ENCODE results near the gene MAMLD1. TPM values are rescaled to one million over a fixed set of nuclear protein-coding genes. Genes with fewer than 3 reads are reported as not detected.

Gene MAMLD1
- total and polyA plus RNA-seq, 2 of the 8 experiments (the other 6 are each of a cell fraction or from before 2014, with no cell fraction given), result 0.09 to 0.26 TPM

DNA sequence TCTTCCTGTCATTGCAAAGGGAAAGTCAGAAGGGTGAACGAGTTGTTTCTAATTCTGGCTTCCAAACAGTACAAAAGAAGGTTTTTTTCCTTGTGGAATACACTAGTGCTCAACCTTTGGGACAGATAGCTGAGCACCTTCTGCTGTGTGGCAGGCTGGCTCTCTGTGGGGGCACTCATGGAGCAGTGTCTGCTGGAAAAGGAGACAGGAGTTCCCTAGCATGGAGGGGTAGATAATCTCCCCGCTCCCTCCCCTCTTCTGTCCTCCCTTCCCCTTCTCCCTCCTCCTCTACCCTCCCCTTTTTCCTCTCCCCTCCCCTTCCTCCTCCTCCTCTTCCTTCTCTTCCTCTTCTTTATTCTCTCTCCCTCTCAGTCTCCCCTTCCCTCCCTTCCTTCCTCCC, 142.9 kb downstream of the MAMLD1 start:
- no peaks in the 10 kb centered on the region for H3K23me2 ChIP-seq (ENCODE audit: low read depth, low read length)
- peak overlapping the region; percentile 77 to 86; a peak in 3 of 4 replicates for H3K4me2 ChIP-seq (ENCODE audit: insufficient read depth in 1 of 2, low read depth in 2 of 2, low read length in 2 of 2)
- H2AK5ac ChIP-seq (ENCODE audit: low read depth, low read length), result no peak overlapping the region
- peak overlapping the region; percentile 12 for H2BK120ac ChIP-seq (replicated peaks; ENCODE audit: low read depth, low read length)
- H3K27ac ChIP-seq (ENCODE audit: low read depth, low read length), result peak overlapping the region; percentile 85; the same call in 1 of the 2 replicates
- TF ChIP-seq EGR1 (IDR thresholded peaks at IDR 0.05; ENCODE audit: borderline replicate concordance, low read depth, low read length) (peak; percentile 24; the same call in 1 of the 2 replicates), TCF12 (IDR thresholded peaks at IDR 0.05; ENCODE audit: low read depth, low read length) (no peak)
- H4K8ac ChIP-seq (ENCODE audit: extremely low read depth, insufficient read depth, low read length), result no peak overlapping the region
- H2BK12ac ChIP-seq (ENCODE audit: low read depth, low read length), result peak overlapping the region; percentile 60; the same call in 1 of the 2 replicates
- H3K9me3 ChIP-seq (ENCODE audit: insufficient read depth in 2 of 2, low read depth in 1 of 2, low read length in 1 of 2), result no peaks in the 10 kb centered on the region
- ChIA-PET CTCF (ENCODE audit: partially characterized antibody) (interaction anchor here (0.8 kb wide), 1 partner anchor 257 kb away, joined by 3 read pairs; no protein-coding TSS in a partner anchor), POLR2A (ENCODE audit: partially characterized antibody) (interaction anchor here (0.8 to 1.2 kb wide), 3 partner anchors 11 to 59 kb away, joined by 3 to 5 read pairs (median 4); no protein-coding TSS in a partner anchor)
- H3K18ac ChIP-seq (ENCODE audit: extremely low read depth, low read length), result no peak overlapping the region
- no peaks in the 10 kb centered on the region for H3K79me2 ChIP-seq (ENCODE audit: control insufficient read depth in 1 of 2, insufficient read depth in 2 of 2, low read length in 2 of 2)
- no peak overlapping the region for H3K4ac ChIP-seq (replicated peaks; ENCODE audit: insufficient read length, low read depth, low read length)
- 63% methylated on average over 1 of the region's 2 CpGs; no CpG with 5 or more reads in 1 of the 2 experiments for WGBS, 2 experiments (ENCODE audit: extremely low coverage in 1 of 2, insufficient coverage in 1 of 2, insufficient read length in 1 of 2, insufficient replicate concordance in 2 of 2, low coverage in 1 of 2, low lambda C conversion rate in 2 of 2, missing lambda C conversion rate in 1 of 2)
- no peak overlapping the region for H4K5ac ChIP-seq (ENCODE audit: insufficient read length, low read depth, low read length)
- H4K20me1 ChIP-seq (replicated peaks in 1 of 2; ENCODE audit: control insufficient read depth in 1 of 2, insufficient read depth in 2 of 2, low read length in 2 of 2), result no peaks in the 10 kb centered on the region
- H2AFZ ChIP-seq (ENCODE audit: low read length), result no peak overlapping the region
- no peak overlapping the region for H3K56ac ChIP-seq (replicated peaks; ENCODE audit: insufficient read length, low read depth, low read length)
- no peaks in the 10 kb centered on the region for H3K79me1 ChIP-seq (ENCODE audit: low read depth, low read length)
- FAIRE-seq, result no peak
- no peak overlapping the region for H3K23ac ChIP-seq (ENCODE audit: insufficient read length)
- no peak overlapping the region for H2BK15ac ChIP-seq (ENCODE audit: low read length)
- no peak for DNase-seq (ENCODE audit: low read depth in 1 of 2, low spot score in 2 of 2)
- peak overlapping the region; percentile 86; the same call in 1 of the 2 replicates for H2BK20ac ChIP-seq (ENCODE audit: low read length)
- peak overlapping the region; percentile 83 for H4K91ac ChIP-seq (replicated peaks; ENCODE audit: insufficient read length, low read length)
- no peaks in the 10 kb centered on the region for H3K36me3 ChIP-seq (ENCODE audit: control insufficient read depth in 2 of 4, insufficient read depth in 4 of 4, low read length in 3 of 4)
- no peak overlapping the region for H3K9ac ChIP-seq (replicated peaks in 1 of 4; ENCODE audit: extremely low read depth in 1 of 4, low read depth in 3 of 4, low read length in 3 of 4)
- peaks cover 7 to 37% (median 20%) of the 10 kb centered on the region in 4 experiments; a peak in 6 of 7 replicates for H3K4me1 ChIP-seq (replicated peaks in 1 of 4; ENCODE audit: control insufficient read depth in 3 of 4, insufficient read depth in 4 of 4, low read length in 3 of 4)
- no peak overlapping the region for H3K14ac ChIP-seq (ENCODE audit: insufficient read length)
- no peaks in the 10 kb centered on the region for H3K27me3 ChIP-seq (replicated peaks in 1 of 4; ENCODE audit: control insufficient read depth in 3 of 4, extremely low read depth in 1 of 4, insufficient read depth in 3 of 4, low read length in 3 of 4)
- H2BK5ac ChIP-seq (ENCODE audit: low read depth, low read length), result peak overlapping the region; percentile 94; the same call in 1 of the 2 replicates
- peak overlapping the region in 1 of 4 experiments; percentile 54; a peak in 2 of 8 replicates for H3K4me3 ChIP-seq (ENCODE audit: extremely low read depth in 1 of 4, insufficient read depth in 2 of 4, low read depth in 3 of 4, low read length in 4 of 4)
